HL-60 (cell line): Measurements from ENCODE around the gene KISS1.

Source experiments
- SPI1 ChIP-seq: IDR thresholded peaks from 2 replicates; pipeline ENCODE4 v1.6.1; 2012; ENCODE audit warnings: low read depth, mild to moderate bottlenecking, borderline replicate concordance
- TF ChIP-seq, protein P1 (sequence below): IDR thresholded peaks from 2 replicates; pipeline ENCODE4 v1.6.1; 2012; ENCODE audit warnings: low read depth; ENCODE audit not compliant: insufficient replicate concordance
- TF ChIP-seq, protein P2 (sequence below): IDR thresholded peaks from one replicate; pipeline ENCODE4 v1.5.1; 2011; ENCODE audit warnings: low read length, control low read depth, inconsistent platforms; ENCODE audit not compliant: insufficient read depth

DNA sequence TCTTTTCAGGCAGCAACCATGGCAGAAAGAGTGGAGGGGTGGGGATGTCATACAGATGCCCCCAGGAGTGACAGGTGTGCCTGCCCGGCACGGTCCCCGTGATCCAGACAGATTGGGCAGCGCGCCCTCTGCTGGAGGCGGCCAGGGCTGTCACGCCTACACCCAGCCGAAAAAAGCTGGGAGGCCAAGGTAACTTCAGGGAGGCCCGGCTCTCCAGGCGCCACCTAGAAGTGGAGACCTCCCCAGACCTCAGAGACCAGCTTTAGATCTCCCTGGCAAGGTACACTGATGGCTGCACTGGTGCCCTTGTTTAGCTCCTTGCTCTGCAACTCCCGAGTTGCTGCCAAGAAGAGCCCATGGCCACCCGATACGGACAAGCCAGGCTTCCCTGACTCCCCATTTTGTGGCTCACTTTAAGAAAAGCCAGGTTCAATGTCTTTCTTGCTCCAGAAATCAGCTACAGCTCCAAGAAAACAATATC, 10.9 kb upstream of the KISS1 start:
- TF ChIP-seq SPI1 = no peak
- TF ChIP-seq, protein P1, sequence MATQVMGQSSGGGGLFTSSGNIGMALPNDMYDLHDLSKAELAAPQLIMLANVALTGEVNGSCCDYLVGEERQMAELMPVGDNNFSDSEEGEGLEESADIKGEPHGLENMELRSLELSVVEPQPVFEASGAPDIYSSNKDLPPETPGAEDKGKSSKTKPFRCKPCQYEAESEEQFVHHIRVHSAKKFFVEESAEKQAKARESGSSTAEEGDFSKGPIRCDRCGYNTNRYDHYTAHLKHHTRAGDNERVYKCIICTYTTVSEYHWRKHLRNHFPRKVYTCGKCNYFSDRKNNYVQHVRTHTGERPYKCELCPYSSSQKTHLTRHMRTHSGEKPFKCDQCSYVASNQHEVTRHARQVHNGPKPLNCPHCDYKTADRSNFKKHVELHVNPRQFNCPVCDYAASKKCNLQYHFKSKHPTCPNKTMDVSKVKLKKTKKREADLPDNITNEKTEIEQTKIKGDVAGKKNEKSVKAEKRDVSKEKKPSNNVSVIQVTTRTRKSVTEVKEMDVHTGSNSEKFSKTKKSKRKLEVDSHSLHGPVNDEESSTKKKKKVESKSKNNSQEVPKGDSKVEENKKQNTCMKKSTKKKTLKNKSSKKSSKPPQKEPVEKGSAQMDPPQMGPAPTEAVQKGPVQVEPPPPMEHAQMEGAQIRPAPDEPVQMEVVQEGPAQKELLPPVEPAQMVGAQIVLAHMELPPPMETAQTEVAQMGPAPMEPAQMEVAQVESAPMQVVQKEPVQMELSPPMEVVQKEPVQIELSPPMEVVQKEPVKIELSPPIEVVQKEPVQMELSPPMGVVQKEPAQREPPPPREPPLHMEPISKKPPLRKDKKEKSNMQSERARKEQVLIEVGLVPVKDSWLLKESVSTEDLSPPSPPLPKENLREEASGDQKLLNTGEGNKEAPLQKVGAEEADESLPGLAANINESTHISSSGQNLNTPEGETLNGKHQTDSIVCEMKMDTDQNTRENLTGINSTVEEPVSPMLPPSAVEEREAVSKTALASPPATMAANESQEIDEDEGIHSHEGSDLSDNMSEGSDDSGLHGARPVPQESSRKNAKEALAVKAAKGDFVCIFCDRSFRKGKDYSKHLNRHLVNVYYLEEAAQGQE = no peak
- TF ChIP-seq, protein P2, sequence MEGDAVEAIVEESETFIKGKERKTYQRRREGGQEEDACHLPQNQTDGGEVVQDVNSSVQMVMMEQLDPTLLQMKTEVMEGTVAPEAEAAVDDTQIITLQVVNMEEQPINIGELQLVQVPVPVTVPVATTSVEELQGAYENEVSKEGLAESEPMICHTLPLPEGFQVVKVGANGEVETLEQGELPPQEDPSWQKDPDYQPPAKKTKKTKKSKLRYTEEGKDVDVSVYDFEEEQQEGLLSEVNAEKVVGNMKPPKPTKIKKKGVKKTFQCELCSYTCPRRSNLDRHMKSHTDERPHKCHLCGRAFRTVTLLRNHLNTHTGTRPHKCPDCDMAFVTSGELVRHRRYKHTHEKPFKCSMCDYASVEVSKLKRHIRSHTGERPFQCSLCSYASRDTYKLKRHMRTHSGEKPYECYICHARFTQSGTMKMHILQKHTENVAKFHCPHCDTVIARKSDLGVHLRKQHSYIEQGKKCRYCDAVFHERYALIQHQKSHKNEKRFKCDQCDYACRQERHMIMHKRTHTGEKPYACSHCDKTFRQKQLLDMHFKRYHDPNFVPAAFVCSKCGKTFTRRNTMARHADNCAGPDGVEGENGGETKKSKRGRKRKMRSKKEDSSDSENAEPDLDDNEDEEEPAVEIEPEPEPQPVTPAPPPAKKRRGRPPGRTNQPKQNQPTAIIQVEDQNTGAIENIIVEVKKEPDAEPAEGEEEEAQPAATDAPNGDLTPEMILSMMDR = peak; percentile 80
